ENCODE measurements around the gene CCDC136. TPM values are rescaled to one million over a fixed set of nuclear protein-coding genes. Genes with fewer than 3 reads are reported as not detected.

The CCDC136 gene
- polyA plus RNA-seq, 1 of the 3 experiments (the other 2 are of a cell fraction): 48.4 TPM

- Histone ChIP-seq H3K27ac (ENCODE audit: low read depth in 2 of 2, low read length in 1 of 2) (peak overlapping the region; percentile 43 to 72; a peak in 3 of 4 replicates), H3K79me2 (ENCODE audit: insufficient read depth) (peaks cover 21% of the 10 kb centered on the region), H2AFZ (ENCODE audit: low read depth) (peak overlapping the region; percentile 88), H3K4me2 (peak overlapping the region; percentile 88), H3K9me2 (no peaks in the 10 kb centered on the region), H3K27me3 (ENCODE audit: insufficient read depth) (no peaks in the 10 kb centered on the region), H3F3A (replicated peaks; ENCODE audit: insufficient read depth) (peaks cover 41% of the 10 kb centered on the region), H3K9ac (peak overlapping the region; percentile 12; the same call in 1 of the 2 replicates), H3K36me3 (replicated peaks in 1 of 2; ENCODE audit: control insufficient read depth in 1 of 2, insufficient read depth in 2 of 2, low read length in 1 of 2) (peaks cover 13 to 19% of the 10 kb centered on the region in 2 experiments), H3K9me3 (no peaks in the 10 kb centered on the region), H3K4me3 (ENCODE audit: low read depth in 2 of 2, low read length in 1 of 2) (peak overlapping the region; percentile 89 to 95), H3K4me1 (ENCODE audit: control insufficient read depth in 1 of 2, insufficient read depth in 2 of 2, low read depth in 1 of 2, low read length in 1 of 2) (peaks cover 0 to 18% of the 10 kb centered on the region in 2 experiments; a peak in 1 of 4 replicates), H4K20me1 (ENCODE audit: insufficient read depth) (peaks cover 9% of the 10 kb centered on the region; the same call in 1 of the 2 replicates)
- WGBS (ENCODE audit: low lambda C conversion rate): 75% methylated on average over 15 of the region's 15 CpGs
- TF ChIP-seq SMC3 (IDR thresholded peaks at IDR 0.05; ENCODE audit: low read depth, low read length) (no peak), JUND (IDR thresholded peaks at IDR 0.05) (no peak), RAD21 (IDR thresholded peaks at IDR 0.05; ENCODE audit: low read length) (no peak), FOXJ3 (CRISPR knock-in tag; IDR thresholded peaks at IDR 0.05) (no peak), NFIC (IDR thresholded peaks at IDR 0.05; ENCODE audit: borderline replicate concordance) (no peak), TEAD4 (IDR thresholded peaks at IDR 0.05; ENCODE audit: borderline replicate concordance, insufficient read depth) (no peak), CTCF (IDR thresholded peaks at IDR 0.05) (no peak), POLR2AphosphoS5 (IDR thresholded peaks at IDR 0.05; ENCODE audit: low read depth, low read length) (no peak), RXRA (IDR thresholded peaks at IDR 0.05; ENCODE audit: borderline replicate concordance, low read depth) (no peak), MXI1 (IDR thresholded peaks at IDR 0.05; ENCODE audit: low read depth, low read length) (no peak), MEF2A (IDR thresholded peaks at IDR 0.05; ENCODE audit: borderline replicate concordance, low read depth) (no peak)
- POLR2A ChIA-PET: interaction anchor here (0.9 to 1.0 kb wide), 3 partner anchors 10 to 70 kb away, joined by 3 to 4 read pairs (median 4); no protein-coding TSS in a partner anchor
- CTCF ChIA-PET: interaction anchor here (0.6 to 4.3 kb wide), 19 partner anchors 12 to 515 kb away, joined by 3 to 42 read pairs (median 5); partner anchors contain the start of gene CCDC136
- no peak for DNase-seq
These were observed 70.3 kb downstream of the CCDC136 start for GRCh38 chr7:128861957-128862570.

GRCh38 chr7:128862571-128863432 lies 71.0 kb downstream of the CCDC136 start, which contains the start of gene ATP6V1F:
TSS of gene ATP6V1F (plus strand) at chr7:128862856. CDS start at chr7:128862905, 49 bp downstream.
- 3% methylated on average over 38 of the region's 65 CpGs for WGBS (ENCODE audit: low lambda C conversion rate)
- Histone ChIP-seq H3K27ac (ENCODE audit: low read depth in 2 of 2, low read length in 1 of 2) (peak within 1 kb of the TSS; percentile 60 to 72), H3K9me2 (no peaks in the 10 kb centered on the region), H3K4me3 (ENCODE audit: low read depth in 2 of 2, low read length in 1 of 2) (peak within 1 kb of the TSS; percentile 89 to 95), H2AFZ (ENCODE audit: low read depth) (peak within 1 kb of the TSS; percentile 88), H3K4me2 (peak within 1 kb of the TSS; percentile 88), H3K79me2 (ENCODE audit: insufficient read depth) (peaks cover 21% of the 10 kb centered on the region), H3K9ac (peak within 1 kb of the TSS; percentile 81), H3K4me1 (ENCODE audit: control insufficient read depth in 1 of 2, insufficient read depth in 2 of 2, low read depth in 1 of 2, low read length in 1 of 2) (peaks cover 0 to 18% of the 10 kb centered on the region in 2 experiments; a peak in 1 of 4 replicates), H3K9me3 (no peaks in the 10 kb centered on the region), H3F3A (replicated peaks; ENCODE audit: insufficient read depth) (peaks cover 47% of the 10 kb centered on the region), H3K27me3 (ENCODE audit: insufficient read depth) (no peaks in the 10 kb centered on the region), H4K20me1 (ENCODE audit: insufficient read depth) (peaks cover 12% of the 10 kb centered on the region), H3K36me3 (replicated peaks in 1 of 2; ENCODE audit: control insufficient read depth in 1 of 2, insufficient read depth in 2 of 2, low read length in 1 of 2) (peaks cover 13 to 19% of the 10 kb centered on the region in 2 experiments)
- ChIA-PET CTCF (interaction anchor here (0.7 to 4.3 kb wide), 30 partner anchors 11 to 516 kb away, joined by 3 to 42 read pairs (median 4); partner anchors contain the start of gene CCDC136), POLR2A (interaction anchor here (0.9 to 1.1 kb wide), 4 partner anchors 11 to 71 kb away, joined by 3 to 4 read pairs (median 4); no protein-coding TSS in a partner anchor)
- peak; percentile 100 for DNase-seq
- TF ChIP-seq IRF3 (IDR thresholded peaks at IDR 0.05; ENCODE audit: low read depth, low read length) (no peak), SMC3 (IDR thresholded peaks at IDR 0.05; ENCODE audit: low read depth, low read length) (no peak), EP300 (IDR thresholded peaks at IDR 0.05; ENCODE audit: borderline replicate concordance in 1 of 2, low read depth in 1 of 2, low read length in 1 of 2) (no peak), TEAD4 (IDR thresholded peaks at IDR 0.05; ENCODE audit: borderline replicate concordance, insufficient read depth) (no peak), SIN3A (IDR thresholded peaks at IDR 0.05; ENCODE audit: borderline replicate concordance, low read depth, low read length) (peak; percentile 82; the same call in 1 of the 2 replicates), RCOR1 (IDR thresholded peaks at IDR 0.05; ENCODE audit: low read length) (0 out of 2 replicates have a peak, but pooled peaks have one; percentile 37), CTCF (IDR thresholded peaks at IDR 0.05) (no peak), GABPA (IDR thresholded peaks at IDR 0.05; ENCODE audit: low read depth) (no peak), ELF1 (IDR thresholded peaks at IDR 0.05) (no peak), RFX5 (IDR thresholded peaks at IDR 0.05; ENCODE audit: low read length) (no peak), FOXM1 (IDR thresholded peaks at IDR 0.05; ENCODE audit: low read depth) (no peak), MXI1 (IDR thresholded peaks at IDR 0.05; ENCODE audit: low read depth, low read length) (peak; percentile 60; the same call in 1 of the 2 replicates), RXRA (IDR thresholded peaks at IDR 0.05; ENCODE audit: borderline replicate concordance, low read depth) (no peak)
